GM18861 (cell line): ENCODE results near the gene ULBP1.
"Not testable (repeated sequence)": the region's sequence is repeated elsewhere in the genome, so short reads cannot be mapped to it uniquely, and the experiment has no call there.

Source experiments
- ATAC-seq: cut with Tn5 transposase; IDR thresholded peaks from one replicate; pipeline ENCODE4 v1.9.1; 2021; ENCODE audit not compliant: unreplicated experiment

The ULBP1 gene

GRCh38 chr6:149951626-149952025, 12.1 kb upstream of the ULBP1 start:
- no peak for ATAC-seq

- not testable (repeated sequence) for ATAC-seq
Observed at GRCh38 chr6:149953390-149953789, 10.4 kb upstream of the ULBP1 start.

- not testable (repeated sequence) for ATAC-seq
Observed at GRCh38 chr6:149953934-149954327, 9.8 kb upstream of the ULBP1 start.

GRCh38 chr6:149954328-149954983, 9.3 kb upstream of the ULBP1 start:
- ATAC-seq, result not testable (repeated sequence)

GRCh38 chr6:149954984-149955653, 8.6 kb upstream of the ULBP1 start:
- not testable (repeated sequence) for ATAC-seq

GRCh38 chr6:149955654-149956317, 8.0 kb upstream of the ULBP1 start:
- not testable (repeated sequence) for ATAC-seq

- not testable (repeated sequence) for ATAC-seq
Observed at GRCh38 chr6:149958124-149958523, 5.6 kb upstream of the ULBP1 start.

GRCh38 chr6:149959806-149960205, 3.9 kb upstream of the ULBP1 start:
- not testable (repeated sequence) for ATAC-seq

GRCh38 chr6:149960488-149960887, 3.3 kb upstream of the ULBP1 start:
- ATAC-seq, result no peak

GRCh38 chr6:149961728-149962425, 1.9 kb upstream of the ULBP1 start:
- no peak for ATAC-seq

GRCh38 chr6:149962461-149963211, 1.1 kb upstream of the ULBP1 start:
- no peak for ATAC-seq

GRCh38 chr6:149963212-149963461, 606 bp upstream of the ULBP1 start:
- ATAC-seq, result no peak

- ATAC-seq, result no peak
Observed at GRCh38 chr6:149964308-149965193, 808 bp downstream of the ULBP1 start.

GRCh38 chr6:149965194-149966020, 1.7 kb downstream of the ULBP1 start:
- no peak for ATAC-seq

GRCh38 chr6:149966319-149966718, 2.6 kb downstream of the ULBP1 start:
- ATAC-seq, result not testable (repeated sequence)

- no peak for ATAC-seq
Observed at GRCh38 chr6:149967591-149967990, 3.8 kb downstream of the ULBP1 start.

GRCh38 chr6:149967999-149968398, 4.3 kb downstream of the ULBP1 start:
- not testable (repeated sequence) for ATAC-seq

GRCh38 chr6:149968909-149969308, 5.2 kb downstream of the ULBP1 start:
- ATAC-seq, result not testable (repeated sequence)

GRCh38 chr6:149969635-149970034, 5.9 kb downstream of the ULBP1 start:
- ATAC-seq, result no peak
